Activated CD4-positive, CD25-positive, alpha-beta regulatory T cell (primary cell): ENCODE results near the gene FGD3.

Experiments used
- DNase-seq, 4 experiments: peaks; one replicate each; lab custom pipeline; 2025; lab: John Stamatoyannopoulos, UW

Gene FGD3

DNA sequence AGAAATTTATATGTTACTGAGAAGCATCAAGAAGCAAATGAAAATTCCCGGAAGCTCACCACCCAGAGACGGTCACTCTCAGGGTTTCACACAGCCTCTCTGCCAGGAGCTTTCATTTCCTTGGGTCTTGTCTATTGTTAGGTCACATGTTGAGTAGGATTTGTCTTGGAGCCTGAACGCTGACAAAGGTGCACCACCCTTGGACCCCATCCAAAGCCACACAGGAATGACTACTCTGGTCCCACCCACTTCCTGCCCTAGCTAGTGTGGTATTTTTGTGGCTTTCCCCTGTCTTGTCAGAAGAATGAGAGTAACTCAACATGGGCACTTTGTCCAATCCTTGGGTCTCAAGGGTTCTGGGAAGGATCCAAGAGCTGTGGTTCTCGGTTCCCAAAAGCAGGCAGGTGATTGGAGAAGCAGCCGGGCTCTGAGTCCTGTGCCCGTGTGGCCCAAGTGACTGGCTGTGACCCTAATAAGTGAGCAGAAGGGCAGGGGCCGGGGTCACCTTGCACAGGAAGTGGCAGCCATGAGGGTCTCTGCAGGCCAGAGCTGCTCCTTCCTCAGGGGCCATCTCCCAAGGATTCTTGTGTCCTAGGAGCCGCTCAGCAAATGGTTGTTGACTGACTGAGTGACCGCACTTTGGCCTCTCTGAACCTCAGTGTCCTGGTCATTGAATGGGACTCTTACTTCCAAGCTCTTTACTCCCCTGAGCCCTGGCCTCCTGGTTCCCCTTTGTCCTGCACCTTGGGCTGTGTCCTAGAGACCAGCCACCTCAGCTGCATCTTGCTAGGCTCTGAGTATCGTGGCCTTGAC lies 6.9 kb downstream of the FGD3 start:
- DNase-seq, result peak in 3 of 4 experiments; percentile 40 to 54 (median 50)

DNA sequence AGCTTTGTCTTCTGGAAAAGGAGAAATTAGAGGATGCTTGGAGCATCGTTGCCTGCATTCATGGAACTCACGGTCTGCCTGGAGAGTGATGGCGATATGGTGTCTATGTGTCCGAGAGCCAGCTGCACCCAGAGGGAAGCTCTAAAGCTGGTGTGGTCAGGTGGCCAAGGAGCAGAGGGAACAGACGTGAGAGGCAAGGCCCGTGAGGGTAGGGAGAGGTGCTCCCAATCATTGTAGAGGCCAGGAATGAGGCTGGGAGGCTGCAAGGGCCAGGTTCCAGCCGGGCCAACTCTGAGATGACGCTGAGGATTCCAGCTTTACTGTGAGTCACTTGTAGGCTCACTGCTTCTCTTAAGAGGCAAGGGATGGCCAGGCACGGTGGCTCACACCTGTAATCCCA lies 7.6 kb downstream of the FGD3 start:
- DNase-seq, result no peak

DNA sequence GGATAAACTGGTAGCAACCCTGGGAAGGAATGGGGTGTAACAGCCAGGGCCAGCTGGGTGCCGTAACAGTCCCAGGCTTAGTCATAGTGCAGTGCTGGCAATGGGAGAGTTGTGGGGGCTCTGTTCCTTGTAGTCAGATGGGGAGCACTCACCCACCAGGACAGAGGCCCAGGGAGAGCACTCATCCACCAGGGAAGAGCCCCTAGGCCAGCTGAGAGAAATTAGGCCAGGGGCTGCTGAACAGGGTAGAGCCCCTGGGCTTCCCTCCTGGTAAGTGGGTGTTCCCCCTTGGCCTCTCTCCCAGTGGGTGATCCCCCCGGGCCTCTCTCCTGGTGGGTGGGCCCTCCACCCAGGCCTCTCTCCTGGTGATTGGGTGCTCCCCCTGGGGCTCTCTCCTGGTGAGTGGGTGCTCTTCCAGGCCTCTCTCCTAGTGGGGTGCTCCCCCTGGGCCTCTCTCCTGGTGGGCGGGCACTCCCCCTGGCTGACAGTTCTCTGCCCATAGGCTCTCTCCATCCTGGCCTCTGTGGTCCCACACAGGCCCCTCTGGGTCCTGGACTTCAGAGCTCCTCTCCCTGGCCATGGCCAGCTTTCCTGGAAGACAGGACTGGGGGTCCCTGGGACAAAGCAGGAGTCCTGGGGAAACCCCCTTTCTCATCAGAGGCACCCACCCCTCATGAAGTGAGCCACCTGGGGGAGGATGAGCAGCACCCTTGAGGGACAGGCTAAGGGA lies 13.4 kb downstream of the FGD3 start:
- DNase-seq, result no peak

GRCh38 chr9:92961627-92962302 lies 14.4 kb downstream of the FGD3 start:
- no peak for DNase-seq

- no peak for DNase-seq
Measured at GRCh38 chr9:92962303-92962649, 15.0 kb downstream of the FGD3 start.

- no peak for DNase-seq
Measured at GRCh38 chr9:92962846-92963245, 15.5 kb downstream of the FGD3 start.

DNA sequence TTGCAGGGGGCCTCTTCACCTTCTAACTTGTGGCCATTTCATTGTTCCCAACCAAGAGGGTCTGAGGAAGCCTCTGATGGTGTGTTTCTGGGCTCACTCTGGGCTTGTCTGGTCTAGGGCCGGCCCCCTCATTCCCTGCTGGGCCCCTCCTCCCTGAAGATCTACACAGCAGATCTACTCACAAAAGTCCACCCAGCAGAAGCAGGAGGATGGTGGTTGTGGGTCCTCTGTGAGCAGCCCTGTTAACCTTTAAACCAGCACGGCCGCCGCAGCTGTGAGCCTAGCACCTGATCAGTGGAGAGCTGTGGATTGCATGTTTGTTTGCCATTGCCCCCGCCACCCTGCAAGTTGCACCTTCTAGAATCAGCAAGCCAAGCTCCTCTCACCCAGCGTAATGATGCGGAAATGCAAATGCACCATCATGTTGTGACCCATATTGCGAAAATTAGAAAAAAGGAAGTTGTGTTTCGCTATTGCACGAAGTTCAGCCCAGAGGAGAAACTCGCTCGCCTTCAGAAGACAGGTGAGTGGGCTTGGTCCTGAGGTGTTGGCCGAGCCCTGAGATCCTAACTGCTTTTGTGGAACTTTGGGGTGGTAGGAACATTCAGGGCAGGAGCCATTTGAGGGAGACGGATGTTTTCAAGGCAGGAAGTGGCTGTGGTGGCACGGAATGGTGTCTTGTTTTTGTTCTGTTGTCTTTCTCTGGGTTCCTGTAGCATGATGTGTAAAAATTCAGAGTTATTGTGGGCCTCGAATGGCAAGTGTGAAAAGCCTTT lies 16.7 kb downstream of the FGD3 start:
- peak; percentile 22 to 69 (median 49) for DNase-seq

GRCh38 chr9:92964607-92965060 lies 17.3 kb downstream of the FGD3 start:
- no peak for DNase-seq

- peak in 1 of 4 experiments; percentile 47 for DNase-seq
Measured at GRCh38 chr9:92965061-92965758, 17.9 kb downstream of the FGD3 start.

DNA sequence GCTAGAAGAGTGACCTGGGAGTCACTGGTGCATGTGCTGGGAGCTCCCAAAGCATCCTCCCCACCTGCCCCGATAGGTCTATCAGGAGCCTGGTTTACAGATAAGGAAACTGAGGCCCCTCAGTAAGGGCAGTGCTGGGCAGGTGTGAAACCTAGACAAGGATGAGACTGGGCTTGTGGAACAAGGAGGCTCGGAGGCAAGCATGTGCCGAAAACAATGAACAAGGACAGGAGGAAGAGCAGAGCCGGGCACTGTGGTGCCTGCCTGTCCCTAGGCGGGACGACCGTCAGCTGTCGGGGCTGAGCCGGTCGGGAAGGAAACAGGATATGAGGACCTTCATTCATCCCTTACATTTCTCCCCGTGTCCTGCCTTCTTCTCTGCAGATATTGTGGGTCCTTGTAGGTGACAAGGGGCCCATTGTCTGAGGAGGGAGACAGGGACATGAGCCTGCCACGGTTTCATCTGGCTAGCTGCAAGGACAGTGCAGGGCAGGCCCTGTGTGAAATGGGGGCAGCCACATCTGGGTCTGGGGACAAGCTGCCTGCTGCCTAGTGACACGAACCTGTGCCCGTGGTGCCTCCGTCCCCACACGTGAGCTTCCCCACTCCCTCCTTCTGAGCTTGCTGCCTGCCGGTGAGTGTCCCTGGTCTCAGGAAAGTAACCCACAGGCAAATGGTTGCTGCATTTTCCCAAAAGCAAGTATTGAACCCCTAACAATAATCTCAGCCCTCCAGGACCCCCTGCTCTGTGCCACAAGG lies 18.6 kb downstream of the FGD3 start:
- DNase-seq, result no peak

DNA sequence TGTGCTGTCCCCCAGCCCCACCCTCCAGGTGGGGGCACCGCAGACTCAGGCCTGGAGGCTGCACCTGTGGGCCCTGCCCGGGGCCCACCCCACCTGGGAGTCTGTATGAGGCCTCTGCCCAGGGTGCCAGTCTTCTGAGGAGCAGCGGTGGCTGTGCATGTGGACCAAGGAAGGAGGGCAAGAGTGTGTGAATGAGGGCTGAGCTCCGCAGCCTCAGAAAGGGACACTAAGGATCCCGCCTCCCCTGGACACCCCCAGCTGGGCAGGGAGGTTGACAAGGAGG lies 19.1 kb downstream of the FGD3 start:
- DNase-seq, result no peak

GRCh38 chr9:92968081-92968480 lies 20.8 kb downstream of the FGD3 start:
- no peak for DNase-seq

DNA sequence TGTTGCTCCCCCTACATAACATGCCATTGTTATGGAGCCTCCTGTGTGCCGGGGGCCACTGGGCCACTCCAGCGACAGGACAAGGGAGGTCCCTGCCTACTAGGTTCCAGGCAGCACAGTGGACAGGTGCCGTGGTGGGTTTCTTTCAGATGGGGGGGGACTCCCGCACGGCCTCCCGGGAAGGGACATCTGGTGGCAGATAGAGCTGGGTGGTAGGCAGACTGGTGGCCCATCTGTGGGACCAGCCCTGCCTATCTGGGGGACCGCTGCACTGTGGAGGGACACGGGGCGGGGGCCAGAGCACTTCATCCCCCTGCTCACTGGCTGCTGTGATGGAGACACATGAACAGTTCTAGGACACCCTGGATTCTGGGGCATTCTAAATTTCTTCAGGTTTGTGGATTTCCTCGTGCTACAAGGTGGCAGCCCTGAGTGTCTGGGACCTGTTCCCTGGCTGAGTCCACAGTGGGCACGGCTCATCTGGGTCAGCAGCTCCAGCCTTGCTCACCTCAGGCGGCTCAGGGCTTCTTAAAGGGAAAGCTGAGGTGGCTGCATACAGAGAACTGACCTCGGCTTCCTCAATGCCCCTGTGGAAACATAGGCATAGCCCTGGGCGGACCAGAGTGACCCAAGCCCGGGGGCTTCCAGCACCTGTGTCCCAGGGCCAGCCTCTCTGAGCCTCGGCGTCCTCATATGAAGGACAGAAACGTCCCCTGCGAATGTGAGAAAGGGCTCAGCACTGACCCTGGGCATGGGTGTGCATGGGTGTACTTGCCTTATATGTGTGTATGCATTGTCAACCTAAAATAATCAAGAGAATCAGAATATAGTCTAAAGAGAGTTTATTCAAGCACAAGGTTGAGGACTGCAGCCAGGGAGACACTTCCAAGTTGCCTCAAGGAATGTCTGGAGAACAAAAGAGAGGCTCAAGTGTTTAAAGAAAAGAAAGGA lies 22.5 kb downstream of the FGD3 start:
- no peak for DNase-seq

DNA sequence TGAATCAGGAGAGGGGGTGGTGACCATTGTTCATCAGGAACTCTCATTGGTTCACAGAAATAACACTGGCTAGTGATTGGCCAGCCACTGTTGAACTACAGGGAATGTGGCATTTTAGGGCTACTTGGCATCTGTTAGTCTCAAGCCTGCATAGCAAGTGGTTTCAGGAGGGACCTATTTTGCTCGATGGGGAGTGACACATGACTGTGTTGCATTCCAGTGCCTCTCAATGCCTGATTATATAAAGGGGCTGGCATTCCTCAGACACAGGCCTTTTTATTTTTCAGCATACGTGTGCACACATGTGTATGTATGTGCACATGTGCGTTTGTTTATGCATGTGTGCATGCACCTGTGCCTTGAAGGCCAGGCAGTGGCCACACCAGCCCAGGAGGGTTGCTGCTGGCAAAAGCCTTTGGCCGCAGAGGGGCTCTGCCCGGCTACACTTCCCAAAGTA lies 23.2 kb downstream of the FGD3 start:
- no peak for DNase-seq

GRCh38 chr9:92971121-92971520 lies 23.8 kb downstream of the FGD3 start:
- no peak for DNase-seq

GRCh38 chr9:92971776-92972175 lies 24.5 kb downstream of the FGD3 start:
- DNase-seq, result no peak

DNA sequence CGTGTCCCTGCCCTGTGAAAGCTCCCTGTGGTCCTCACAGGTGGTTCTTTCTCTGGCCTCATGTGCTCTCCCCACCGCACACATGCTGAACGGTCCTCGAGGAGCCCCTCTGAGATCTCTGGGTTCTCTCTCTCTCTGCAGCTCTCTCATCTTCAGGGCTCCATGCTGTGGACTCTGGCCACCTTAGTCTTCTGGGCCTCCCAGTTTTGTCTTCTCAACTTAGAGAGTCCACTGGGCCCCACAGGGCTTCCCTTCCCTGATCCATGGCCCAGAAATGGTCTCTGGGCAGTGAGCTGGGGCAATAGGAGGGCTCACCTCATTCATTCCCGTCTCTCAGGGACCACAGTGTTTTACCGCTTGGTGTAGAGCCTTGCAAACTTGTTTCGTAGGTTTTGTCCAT lies 26.4 kb downstream of the FGD3 start:
- DNase-seq, result no peak

GRCh38 chr9:92974161-92974661 lies 26.9 kb downstream of the FGD3 start:
- no peak for DNase-seq
